Measurements from ENCODE around the gene OR8H2. TPM values are rescaled to one million over a fixed set of nuclear protein-coding genes. Genes with fewer than 3 reads are reported as not detected.
A peak's percentile ranks its signal among the peaks of the same experiment; 100 is the strongest.

Gene OR8H2
- total and polyA plus RNA-seq, 2 experiments from 2014 or later = not detected

DNA sequence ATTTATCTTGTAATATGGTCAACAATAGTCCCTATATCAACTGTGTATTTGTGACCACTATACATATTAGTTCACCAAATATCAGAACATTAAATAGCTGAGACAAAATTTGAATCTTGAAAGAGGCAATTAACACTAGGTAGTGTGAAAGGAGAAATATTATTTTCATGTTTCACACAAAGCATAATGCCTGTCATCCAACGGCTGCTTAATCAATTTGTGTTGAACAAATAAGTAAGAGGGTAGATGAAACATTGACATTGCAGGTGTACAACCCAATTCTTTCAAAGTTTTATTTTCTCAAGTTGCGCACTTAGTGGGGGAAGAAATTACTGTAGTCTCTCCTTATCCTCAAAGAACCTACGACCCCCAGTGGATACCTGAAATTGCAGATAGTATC lies 13.8 kb upstream of the OR8H2 start:
- peak; percentile 28 for DNase-seq (ENCODE audit: low spot score)

DNA sequence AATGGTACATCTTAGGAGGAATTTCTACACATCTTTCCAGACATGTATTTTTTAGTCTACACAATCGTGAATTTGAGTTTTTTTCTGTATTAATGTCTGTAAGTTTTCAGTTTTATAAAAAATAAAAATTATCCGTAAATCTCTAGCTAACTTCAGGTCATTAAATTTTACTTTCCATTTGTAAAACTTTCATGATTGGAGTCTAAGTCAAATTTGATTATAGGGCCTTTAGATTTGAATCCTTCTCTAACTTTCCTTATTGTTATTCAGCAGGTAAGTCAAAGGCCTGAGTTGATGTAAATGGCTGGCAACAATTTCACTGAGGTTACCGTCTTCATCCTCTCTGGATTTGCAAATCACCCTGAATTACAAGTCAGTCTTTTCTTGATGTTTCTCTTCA lies 10.5 kb upstream of the OR8H2 start, which contains the start of gene OR8I2:
Gene OR8I2 (plus strand): TSS at position 301 of the 400 bp plus-strand sequence. CDS start 0 bp downstream, at position 301.
- Mint-ChIP-seq H3K4me3 (no peak within 1 kb of the TSS), H3K36me3 (ENCODE audit: low read depth) (no peaks in the 10 kb centered on the region), H3K4me1 (no peaks in the 10 kb centered on the region), H3K27ac (no peak within 1 kb of the TSS; the same call in 1 of the 2 replicates), H3K27me3 (ENCODE audit: insufficient read depth, low read depth, poor library complexity) (no peaks in the 10 kb centered on the region), H3K9me3 (no peaks in the 10 kb centered on the region)
- H3K36me3 ChIP-seq (ENCODE audit: insufficient read depth) = no peaks in the 10 kb centered on the region
- H3K27ac ChIP-seq (ENCODE audit: low read depth) = no peak within 1 kb of the TSS
- H3K79me2 ChIP-seq (replicated peaks; ENCODE audit: insufficient read depth) = no peaks in the 10 kb centered on the region
- H2AFZ ChIP-seq = no peak within 1 kb of the TSS
- no peaks in the 10 kb centered on the region for H3K27me3 ChIP-seq (ENCODE audit: insufficient read depth)
- no peak within 1 kb of the TSS for H3K4me2 ChIP-seq
- no peaks in the 10 kb centered on the region for H3F3A ChIP-seq (replicated peaks; ENCODE audit: low read depth)
- no peak within 1 kb of the TSS for H3K4me3 ChIP-seq
- H3K9me2 ChIP-seq (ENCODE audit: insufficient read depth) = no peaks in the 10 kb centered on the region
- H4K20me1 ChIP-seq (replicated peaks; ENCODE audit: insufficient read depth) = no peaks in the 10 kb centered on the region
- H3K4me1 ChIP-seq (ENCODE audit: insufficient read depth) = no peaks in the 10 kb centered on the region
- ATAC-seq (no peak), DNase-seq (ENCODE audit: low spot score) (no peak)
- TF ChIP-seq POLR2AphosphoS5 (IDR thresholded peaks at IDR 0.05; ENCODE audit: low read depth) (no peak), CREB1 (CRISPR knock-in tag; IDR thresholded peaks at IDR 0.05; ENCODE audit: low read depth) (no peak), STAT1 (IDR thresholded peaks at IDR 0.05; ENCODE audit: unreplicated experiment) (no peak), ZNF331 (CRISPR knock-in tag; IDR thresholded peaks at IDR 0.05; ENCODE audit: low read depth) (no peak)
- TF ChIP-seq, protein P1, sequence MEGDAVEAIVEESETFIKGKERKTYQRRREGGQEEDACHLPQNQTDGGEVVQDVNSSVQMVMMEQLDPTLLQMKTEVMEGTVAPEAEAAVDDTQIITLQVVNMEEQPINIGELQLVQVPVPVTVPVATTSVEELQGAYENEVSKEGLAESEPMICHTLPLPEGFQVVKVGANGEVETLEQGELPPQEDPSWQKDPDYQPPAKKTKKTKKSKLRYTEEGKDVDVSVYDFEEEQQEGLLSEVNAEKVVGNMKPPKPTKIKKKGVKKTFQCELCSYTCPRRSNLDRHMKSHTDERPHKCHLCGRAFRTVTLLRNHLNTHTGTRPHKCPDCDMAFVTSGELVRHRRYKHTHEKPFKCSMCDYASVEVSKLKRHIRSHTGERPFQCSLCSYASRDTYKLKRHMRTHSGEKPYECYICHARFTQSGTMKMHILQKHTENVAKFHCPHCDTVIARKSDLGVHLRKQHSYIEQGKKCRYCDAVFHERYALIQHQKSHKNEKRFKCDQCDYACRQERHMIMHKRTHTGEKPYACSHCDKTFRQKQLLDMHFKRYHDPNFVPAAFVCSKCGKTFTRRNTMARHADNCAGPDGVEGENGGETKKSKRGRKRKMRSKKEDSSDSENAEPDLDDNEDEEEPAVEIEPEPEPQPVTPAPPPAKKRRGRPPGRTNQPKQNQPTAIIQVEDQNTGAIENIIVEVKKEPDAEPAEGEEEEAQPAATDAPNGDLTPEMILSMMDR (conservative IDR thresholded peaks at IDR 0.05; ENCODE audit: low read depth in 2 of 2) = no peak
- TF ChIP-seq, protein P2, sequence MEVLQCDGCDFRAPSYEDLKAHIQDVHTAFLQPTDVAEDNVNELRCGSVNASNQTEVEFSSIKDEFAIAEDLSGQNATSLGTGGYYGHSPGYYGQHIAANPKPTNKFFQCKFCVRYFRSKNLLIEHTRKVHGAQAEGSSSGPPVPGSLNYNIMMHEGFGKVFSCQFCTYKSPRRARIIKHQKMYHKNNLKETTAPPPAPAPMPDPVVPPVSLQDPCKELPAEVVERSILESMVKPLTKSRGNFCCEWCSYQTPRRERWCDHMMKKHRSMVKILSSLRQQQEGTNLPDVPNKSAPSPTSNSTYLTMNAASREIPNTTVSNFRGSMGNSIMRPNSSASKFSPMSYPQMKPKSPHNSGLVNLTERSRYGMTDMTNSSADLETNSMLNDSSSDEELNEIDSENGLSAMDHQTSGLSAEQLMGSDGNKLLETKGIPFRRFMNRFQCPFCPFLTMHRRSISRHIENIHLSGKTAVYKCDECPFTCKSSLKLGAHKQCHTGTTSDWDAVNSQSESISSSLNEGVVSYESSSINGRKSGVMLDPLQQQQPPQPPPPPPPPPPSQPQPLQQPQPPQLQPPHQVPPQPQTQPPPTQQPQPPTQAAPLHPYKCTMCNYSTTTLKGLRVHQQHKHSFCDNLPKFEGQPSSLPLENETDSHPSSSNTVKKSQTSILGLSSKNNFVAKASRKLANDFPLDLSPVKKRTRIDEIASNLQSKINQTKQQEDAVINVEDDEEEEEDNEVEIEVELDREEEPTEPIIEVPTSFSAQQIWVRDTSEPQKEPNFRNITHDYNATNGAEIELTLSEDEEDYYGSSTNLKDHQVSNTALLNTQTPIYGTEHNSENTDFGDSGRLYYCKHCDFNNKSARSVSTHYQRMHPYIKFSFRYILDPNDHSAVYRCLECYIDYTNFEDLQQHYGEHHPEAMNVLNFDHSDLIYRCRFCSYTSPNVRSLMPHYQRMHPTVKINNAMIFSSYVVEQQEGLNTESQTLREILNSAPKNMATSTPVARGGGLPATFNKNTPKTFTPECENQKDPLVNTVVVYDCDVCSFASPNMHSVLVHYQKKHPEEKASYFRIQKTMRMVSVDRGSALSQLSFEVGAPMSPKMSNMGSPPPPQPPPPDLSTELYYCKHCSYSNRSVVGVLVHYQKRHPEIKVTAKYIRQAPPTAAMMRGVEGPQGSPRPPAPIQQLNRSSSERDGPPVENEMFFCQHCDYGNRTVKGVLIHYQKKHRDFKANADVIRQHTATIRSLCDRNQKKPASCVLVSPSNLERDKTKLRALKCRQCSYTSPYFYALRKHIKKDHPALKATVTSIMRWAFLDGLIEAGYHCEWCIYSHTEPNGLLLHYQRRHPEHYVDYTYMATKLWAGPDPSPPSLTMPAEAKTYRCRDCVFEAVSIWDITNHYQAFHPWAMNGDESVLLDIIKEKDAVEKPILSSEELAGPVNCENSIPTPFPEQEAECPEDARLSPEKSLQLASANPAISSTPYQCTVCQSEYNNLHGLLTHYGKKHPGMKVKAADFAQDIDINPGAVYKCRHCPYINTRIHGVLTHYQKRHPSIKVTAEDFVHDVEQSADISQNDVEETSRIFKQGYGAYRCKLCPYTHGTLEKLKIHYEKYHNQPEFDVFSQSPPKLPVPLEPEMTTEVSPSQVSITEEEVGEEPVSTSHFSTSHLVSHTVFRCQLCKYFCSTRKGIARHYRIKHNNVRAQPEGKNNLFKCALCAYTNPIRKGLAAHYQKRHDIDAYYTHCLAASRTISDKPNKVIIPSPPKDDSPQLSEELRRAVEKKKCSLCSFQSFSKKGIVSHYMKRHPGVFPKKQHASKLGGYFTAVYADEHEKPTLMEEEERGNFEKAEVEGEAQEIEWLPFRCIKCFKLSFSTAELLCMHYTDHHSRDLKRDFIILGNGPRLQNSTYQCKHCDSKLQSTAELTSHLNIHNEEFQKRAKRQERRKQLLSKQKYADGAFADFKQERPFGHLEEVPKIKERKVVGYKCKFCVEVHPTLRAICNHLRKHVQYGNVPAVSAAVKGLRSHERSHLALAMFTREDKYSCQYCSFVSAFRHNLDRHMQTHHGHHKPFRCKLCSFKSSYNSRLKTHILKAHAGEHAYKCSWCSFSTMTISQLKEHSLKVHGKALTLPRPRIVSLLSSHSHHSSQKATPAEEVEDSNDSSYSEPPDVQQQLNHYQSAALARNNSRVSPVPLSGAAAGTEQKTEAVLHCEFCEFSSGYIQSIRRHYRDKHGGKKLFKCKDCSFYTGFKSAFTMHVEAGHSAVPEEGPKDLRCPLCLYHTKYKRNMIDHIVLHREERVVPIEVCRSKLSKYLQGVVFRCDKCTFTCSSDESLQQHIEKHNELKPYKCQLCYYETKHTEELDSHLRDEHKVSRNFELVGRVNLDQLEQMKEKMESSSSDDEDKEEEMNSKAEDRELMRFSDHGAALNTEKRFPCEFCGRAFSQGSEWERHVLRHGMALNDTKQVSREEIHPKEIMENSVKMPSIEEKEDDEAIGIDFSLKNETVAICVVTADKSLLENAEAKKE (CRISPR knock-in tag; IDR thresholded peaks at IDR 0.05) = no peak

More for the DNA sequence above, 13.8 kb upstream of the OR8H2 start:
- Histone ChIP-seq H3K27me3 (ENCODE audit: insufficient read depth) (no peaks in the 10 kb centered on the region), H3K36me3 (ENCODE audit: insufficient read depth) (no peaks in the 10 kb centered on the region), H3K9me2 (ENCODE audit: insufficient read depth) (no peaks in the 10 kb centered on the region), H3K4me1 (ENCODE audit: insufficient read depth) (no peaks in the 10 kb centered on the region), H3K4me2 (no peak overlapping the region), H3F3A (replicated peaks; ENCODE audit: low read depth) (no peaks in the 10 kb centered on the region), H3K27ac (ENCODE audit: low read depth) (no peak overlapping the region), H2AFZ (no peak overlapping the region), H4K20me1 (replicated peaks; ENCODE audit: insufficient read depth) (no peaks in the 10 kb centered on the region), H3K4me3 (no peak overlapping the region), H3K79me2 (replicated peaks; ENCODE audit: insufficient read depth) (no peaks in the 10 kb centered on the region)
- TF ChIP-seq, protein P3, sequence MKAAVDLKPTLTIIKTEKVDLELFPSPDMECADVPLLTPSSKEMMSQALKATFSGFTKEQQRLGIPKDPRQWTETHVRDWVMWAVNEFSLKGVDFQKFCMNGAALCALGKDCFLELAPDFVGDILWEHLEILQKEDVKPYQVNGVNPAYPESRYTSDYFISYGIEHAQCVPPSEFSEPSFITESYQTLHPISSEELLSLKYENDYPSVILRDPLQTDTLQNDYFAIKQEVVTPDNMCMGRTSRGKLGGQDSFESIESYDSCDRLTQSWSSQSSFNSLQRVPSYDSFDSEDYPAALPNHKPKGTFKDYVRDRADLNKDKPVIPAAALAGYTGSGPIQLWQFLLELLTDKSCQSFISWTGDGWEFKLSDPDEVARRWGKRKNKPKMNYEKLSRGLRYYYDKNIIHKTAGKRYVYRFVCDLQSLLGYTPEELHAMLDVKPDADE (IDR thresholded peaks at IDR 0.05) = no peak
- TF ChIP-seq, protein P1 (conservative IDR thresholded peaks at IDR 0.05; ENCODE audit: low read depth in 2 of 2) = peak; percentile 36 to 70
- no peak for ATAC-seq
- Mint-ChIP-seq H3K27me3 (ENCODE audit: insufficient read depth, low read depth, poor library complexity) (no peaks in the 10 kb centered on the region), H3K4me3 (no peak overlapping the region), H3K27ac (no peak overlapping the region), H3K36me3 (ENCODE audit: low read depth) (no peaks in the 10 kb centered on the region), H3K9me3 (no peaks in the 10 kb centered on the region), H3K4me1 (no peaks in the 10 kb centered on the region)
